Activated CD4-positive, alpha-beta memory T cell treated with anti-CD3 and anti-CD28 coated beads for 36 hours (primary cell): Measurements from ENCODE around the gene ATP8A2. TPM values are rescaled to one million over a fixed set of nuclear protein-coding genes. Genes with fewer than 3 reads are reported as not detected.
"Not testable (repeated sequence)": the region's sequence is repeated elsewhere in the genome, so short reads cannot be mapped to it uniquely, and the experiment has no call there.

Source experiments
- CTCF ChIA-PET: fragments of 350-600 bp; sonication (Branson Sonifier 250); formaldehyde crosslinking; loops from one replicate; lab custom pipeline; 2021; ENCODE audit warnings: antibody characterized with exemption, inconsistent platforms; lab: Charles Lee
- POLR2A ChIA-PET: fragments of 350-600 bp; sonication (Branson Sonifier 250); formaldehyde crosslinking; loops from one replicate; lab custom pipeline; 2021; ENCODE audit warnings: antibody characterized with exemption; lab: Charles Lee
- DNase-seq: peaks from one replicate; pipeline ENCODE4 v3.0.0-alpha.2; 2020
- H3K27ac Mint-ChIP-seq: one replicate; pipeline ENCODE4 v1.8.0; 2021; ENCODE audit warnings: mixed read lengths
- H3K27me3 Mint-ChIP-seq: one replicate; pipeline ENCODE4 v1.8.0; 2021; ENCODE audit warnings: mixed read lengths
- H3K36me3 Mint-ChIP-seq: one replicate; pipeline ENCODE4 v1.8.0; 2021; ENCODE audit warnings: mixed read lengths
- H3K4me1 Mint-ChIP-seq: one replicate; pipeline ENCODE4 v1.8.0; 2021; ENCODE audit warnings: low read depth, mixed read lengths
- H3K4me3 Mint-ChIP-seq: one replicate; pipeline ENCODE4 v1.8.0; 2021; ENCODE audit warnings: mild to moderate bottlenecking, mixed read lengths
- H3K9me3 Mint-ChIP-seq: one replicate; pipeline ENCODE4 v1.8.0; 2021; ENCODE audit warnings: mixed read lengths
- intact Hi-C: fragments of 100-400 bp; cut with micrococcal nuclease; formaldehyde crosslinking; loops from one replicate; pipeline ENCODE4 v1.15.1; 2023
- total RNA-seq, 2 experiments: library from RNA; stranded (reverse); gene quantifications; one replicate each; pipeline ENCODE4 v1.2.3, GENCODE V29; 2021

Gene ATP8A2
- total RNA-seq, 2 experiments from 2014 or later: 0.22 to 0.29 TPM

DNA sequence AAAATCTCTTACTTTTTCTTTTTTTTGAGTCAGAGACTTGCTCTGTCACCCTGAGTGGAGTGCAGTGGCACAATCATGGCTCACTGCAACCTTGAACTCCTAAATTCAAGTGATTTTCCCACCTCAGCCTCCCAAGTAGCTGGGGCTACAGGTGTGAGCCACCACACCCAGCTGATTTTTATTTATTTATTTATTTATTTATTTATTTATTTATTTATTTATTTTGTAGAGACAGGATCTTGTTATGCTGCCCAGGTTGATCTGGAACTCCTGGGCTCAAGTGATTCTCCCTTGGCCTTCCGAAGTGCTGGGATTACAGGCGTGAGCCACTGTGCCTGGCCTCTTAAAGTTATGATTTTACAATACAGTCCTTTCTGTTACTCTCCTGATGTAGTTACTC, 696.6 kb downstream of the ATP8A2 start:
- DNase-seq: not testable (repeated sequence)

DNA sequence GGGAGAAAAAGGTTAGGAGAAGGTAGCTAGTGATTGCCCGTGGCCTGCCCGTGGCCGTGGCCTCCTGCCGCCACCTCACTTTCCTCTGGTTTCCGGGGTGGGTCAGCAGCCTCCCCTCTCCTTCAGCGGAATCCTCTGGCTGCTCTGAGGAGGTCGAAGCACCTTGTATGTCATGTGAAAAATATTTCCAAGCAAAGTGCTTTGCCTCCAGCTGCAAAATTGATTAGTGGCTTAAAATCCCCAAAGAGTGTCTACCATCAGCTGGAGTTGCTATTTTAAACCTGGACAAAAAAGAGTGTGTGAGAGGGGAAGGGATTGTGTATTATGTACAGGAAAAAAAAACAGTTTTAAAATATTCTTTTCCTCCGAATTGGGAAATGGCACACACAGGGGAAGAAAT, 697.9 kb downstream of the ATP8A2 start:
- CTCF ChIA-PET: interaction anchor here (3.9 kb wide), 1 partner anchor 495 kb away, joined by 22 read pairs; no protein-coding TSS in a partner anchor
- POLR2A ChIA-PET: not testable (repeated sequence)

More for the DNA sequence above, 696.6 kb downstream of the ATP8A2 start:
- H3K27ac Mint-ChIP-seq, intact Hi-C loops, H3K4me3 Mint-ChIP-seq, H3K4me1 Mint-ChIP-seq, POLR2A ChIA-PET, H3K36me3 Mint-ChIP-seq, H3K9me3 Mint-ChIP-seq: not testable (repeated sequence)
- CTCF ChIA-PET: interaction anchor here (0.6 to 1.3 kb wide), 4 partner anchors 239 to 630 kb away, joined by 3 read pairs; no protein-coding TSS in a partner anchor
- H3K27me3 Mint-ChIP-seq: peaks cover 13% of the 10 kb centered on the region

DNA sequence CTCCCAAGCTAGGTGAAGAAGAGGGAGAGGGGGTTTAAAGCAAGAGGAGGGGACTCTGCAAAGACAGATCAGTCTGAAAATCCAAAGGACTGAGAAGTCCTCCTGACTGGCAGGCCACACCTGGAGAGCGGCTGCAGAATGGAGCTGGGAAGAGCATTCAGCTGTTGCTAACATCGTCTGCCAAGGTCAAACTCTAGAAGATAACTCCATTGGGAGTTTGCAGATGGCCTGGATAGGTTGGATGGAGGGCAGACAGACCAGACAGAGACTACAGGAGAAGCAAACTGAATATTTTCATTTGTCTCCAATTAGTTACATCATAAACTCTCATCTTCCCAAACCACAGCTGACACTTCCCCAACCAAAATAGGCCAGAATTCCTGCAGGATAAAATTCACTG, 699.9 kb downstream of the ATP8A2 start:
- no peak overlapping the region for H3K27ac Mint-ChIP-seq
- no peaks in the 10 kb centered on the region for H3K36me3 Mint-ChIP-seq
- ChIA-PET POLR2A (no interaction called here), CTCF (interaction anchor here (1.1 to 3.9 kb wide), 3 partner anchors 242 to 497 kb away, joined by 3 to 22 read pairs (median 6); no protein-coding TSS in a partner anchor)
- no peaks in the 10 kb centered on the region for H3K9me3 Mint-ChIP-seq
- H3K27me3 Mint-ChIP-seq: peaks cover 17% of the 10 kb centered on the region
- intact Hi-C loops: loop anchor here (1.0 kb wide), 1 partner anchor 497 kb away; no protein-coding TSS in a partner anchor
- no peak for DNase-seq
- no peak overlapping the region for H3K4me3 Mint-ChIP-seq
- peaks cover 2% of the 10 kb centered on the region for H3K4me1 Mint-ChIP-seq

More for the DNA sequence above, 697.9 kb downstream of the ATP8A2 start:
- peaks cover 13% of the 10 kb centered on the region for H3K27me3 Mint-ChIP-seq
- intact Hi-C loops, H3K9me3 Mint-ChIP-seq, H3K36me3 Mint-ChIP-seq, DNase-seq, H3K27ac Mint-ChIP-seq, H3K4me3 Mint-ChIP-seq, H3K4me1 Mint-ChIP-seq: not testable (repeated sequence)

DNA sequence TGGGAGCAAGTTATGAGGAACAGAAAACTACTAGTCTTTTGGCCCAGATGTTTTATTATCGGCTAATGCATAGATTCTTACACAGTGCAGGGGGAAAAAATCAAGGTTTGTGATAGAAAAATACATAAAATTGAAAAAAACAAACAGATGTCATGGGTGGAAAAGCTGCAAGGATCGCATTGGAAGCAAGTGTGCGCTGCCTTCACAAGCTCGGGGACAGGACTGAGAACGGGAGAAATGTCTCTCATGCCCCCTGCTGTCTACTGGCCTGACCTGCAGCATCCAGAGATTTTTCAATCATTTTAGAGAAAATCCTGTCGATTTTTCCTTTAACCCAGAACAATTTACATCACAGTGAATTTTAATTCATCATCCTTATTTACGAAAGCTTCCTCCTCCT, 700.6 kb downstream of the ATP8A2 start:
- H3K36me3 Mint-ChIP-seq, DNase-seq, H3K9me3 Mint-ChIP-seq, POLR2A ChIA-PET, H3K4me3 Mint-ChIP-seq, H3K4me1 Mint-ChIP-seq, H3K27ac Mint-ChIP-seq: not testable (repeated sequence)
- CTCF ChIA-PET: interaction anchor here (1.2 to 3.9 kb wide), 2 partner anchors 243 to 498 kb away, joined by 6 to 22 read pairs; no protein-coding TSS in a partner anchor
- H3K27me3 Mint-ChIP-seq: peaks cover 17% of the 10 kb centered on the region
- intact Hi-C loops: loop anchor here (1.0 kb wide), 1 partner anchor 498 kb away; no protein-coding TSS in a partner anchor

DNA sequence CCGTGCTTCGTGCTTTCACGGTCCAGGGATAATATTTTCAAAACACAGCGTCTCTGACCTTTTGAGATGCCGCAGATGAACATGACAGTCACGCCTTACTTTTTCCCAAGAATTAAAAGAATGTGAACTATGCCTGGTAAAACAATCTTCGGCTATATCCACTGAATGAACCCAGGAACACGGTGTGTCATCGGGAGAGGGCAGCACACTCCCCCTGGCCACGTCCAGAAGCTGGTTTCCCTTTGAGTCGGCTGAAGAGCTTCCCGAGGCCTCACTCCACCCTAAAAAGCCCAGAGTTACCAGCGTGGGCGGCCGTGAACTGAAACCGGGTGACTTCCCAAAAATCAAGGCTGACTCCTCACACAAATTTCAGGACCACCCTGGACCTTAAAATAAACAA, 702.9 kb downstream of the ATP8A2 start:
- intact Hi-C loops: no loop called here
- H3K36me3 Mint-ChIP-seq: no peaks in the 10 kb centered on the region
- ChIA-PET POLR2A (no interaction called here), CTCF (interaction anchor here (1.7 kb wide), 1 partner anchor 500 kb away, joined by 7 read pairs; no protein-coding TSS in a partner anchor)
- H3K27me3 Mint-ChIP-seq: peaks cover 15% of the 10 kb centered on the region
- no peak overlapping the region for H3K4me3 Mint-ChIP-seq
- no peaks in the 10 kb centered on the region for H3K9me3 Mint-ChIP-seq
- H3K4me1 Mint-ChIP-seq: peaks cover 2% of the 10 kb centered on the region
- no peak for DNase-seq
- no peak overlapping the region for H3K27ac Mint-ChIP-seq

Other genes starting within 250 kb of the ATP8A2 start
- not detected for gene AMER2, start 199.7 kb upstream of the ATP8A2 start, total RNA-seq
- 10 to 100 TPM; 12.2 to 12.5 TPM for gene MTMR6, start 84.5 kb upstream of the ATP8A2 start, total RNA-seq
- gene NUP58, start 70.3 kb upstream of the ATP8A2 start, total RNA-seq: 100 to 1,000 TPM in 1 of 2 experiments, 10 to 100 TPM in 1; 99.4 to 101 TPM